Measurements from ENCODE around the gene CFAP20DC.
"Not testable (repeated sequence)": the region's sequence is repeated elsewhere in the genome, so short reads cannot be mapped to it uniquely, and the experiment has no call there.

CFAP20DC gene

GRCh38 chr3:58965865-58966264 is 84.0 kb downstream of the CFAP20DC start:
- no peak for DNase-seq

GRCh38 chr3:58963928-58964503 is 85.8 kb downstream of the CFAP20DC start:
- DNase-seq = no peak

DNA sequence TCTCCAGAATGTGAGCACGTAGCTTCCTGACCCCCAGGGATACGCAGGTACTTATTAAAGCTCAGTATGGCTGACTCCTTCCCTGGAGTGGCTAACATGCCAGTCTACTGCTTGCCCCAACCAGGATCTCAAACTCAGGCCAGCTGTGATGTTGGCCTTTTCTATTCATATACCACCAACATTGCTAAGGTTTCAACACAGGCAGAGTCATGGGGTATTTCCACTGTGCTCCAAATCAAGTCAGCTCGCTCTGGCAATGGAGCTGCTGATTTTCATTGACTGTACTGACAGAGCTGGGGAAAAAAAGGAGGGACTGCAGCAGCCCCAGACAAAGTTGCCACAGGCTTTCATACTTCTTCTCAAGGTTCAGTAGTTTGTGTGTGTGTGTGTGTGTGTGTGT is 87.0 kb downstream of the CFAP20DC start:
- DNase-seq = no peak

DNA sequence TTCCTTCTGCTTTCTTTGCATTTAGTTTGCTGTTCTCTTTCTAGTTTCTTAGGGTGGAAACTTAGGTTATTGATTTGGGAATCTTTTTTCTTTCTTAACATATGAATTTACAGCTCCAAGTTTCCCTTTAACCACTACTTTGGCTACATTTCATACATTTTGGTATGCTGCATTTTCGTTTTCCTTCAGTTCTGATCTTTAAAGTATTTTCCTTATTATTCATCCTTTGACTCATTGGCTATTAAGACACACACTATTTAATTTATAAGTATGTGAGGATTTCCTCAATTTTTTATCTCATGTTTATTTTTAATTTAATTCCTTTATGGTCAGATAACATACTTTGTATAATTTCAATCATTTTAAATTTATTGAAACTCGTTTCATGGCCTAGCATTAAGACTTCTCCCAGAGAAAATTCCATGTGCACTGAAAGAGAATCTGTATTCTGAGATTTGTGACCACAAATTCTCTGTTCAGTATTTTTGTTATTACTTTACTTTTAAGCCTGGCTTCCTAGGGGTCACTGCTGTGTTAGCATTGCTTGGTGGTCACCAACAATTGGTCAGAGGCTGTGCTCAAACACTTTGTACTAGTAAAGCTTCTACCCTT is 87.7 kb downstream of the CFAP20DC start:
- no peak for DNase-seq

GRCh38 chr3:58955308-58955707 is 94.5 kb downstream of the CFAP20DC start:
- DNase-seq = no peak

DNA sequence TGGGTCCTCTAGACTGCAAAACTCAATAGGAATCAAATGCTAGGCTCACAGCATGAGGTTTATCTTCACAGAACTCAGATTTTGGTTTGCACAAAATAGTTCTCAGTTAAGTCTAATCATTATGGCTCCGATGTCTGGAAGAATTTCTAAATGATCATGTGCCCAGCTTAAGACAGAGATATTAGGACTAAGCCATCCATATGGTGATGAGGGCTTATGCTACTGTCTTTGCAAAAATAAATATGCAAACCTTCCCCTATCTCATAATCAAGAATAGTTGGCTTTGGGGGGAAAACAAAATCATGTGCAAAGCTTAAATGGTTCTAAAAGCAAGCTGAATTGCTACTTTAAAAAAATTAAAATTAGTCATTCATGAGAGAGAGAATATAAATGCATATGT is 96.5 kb downstream of the CFAP20DC start:
- DNase-seq = no peak

DNA sequence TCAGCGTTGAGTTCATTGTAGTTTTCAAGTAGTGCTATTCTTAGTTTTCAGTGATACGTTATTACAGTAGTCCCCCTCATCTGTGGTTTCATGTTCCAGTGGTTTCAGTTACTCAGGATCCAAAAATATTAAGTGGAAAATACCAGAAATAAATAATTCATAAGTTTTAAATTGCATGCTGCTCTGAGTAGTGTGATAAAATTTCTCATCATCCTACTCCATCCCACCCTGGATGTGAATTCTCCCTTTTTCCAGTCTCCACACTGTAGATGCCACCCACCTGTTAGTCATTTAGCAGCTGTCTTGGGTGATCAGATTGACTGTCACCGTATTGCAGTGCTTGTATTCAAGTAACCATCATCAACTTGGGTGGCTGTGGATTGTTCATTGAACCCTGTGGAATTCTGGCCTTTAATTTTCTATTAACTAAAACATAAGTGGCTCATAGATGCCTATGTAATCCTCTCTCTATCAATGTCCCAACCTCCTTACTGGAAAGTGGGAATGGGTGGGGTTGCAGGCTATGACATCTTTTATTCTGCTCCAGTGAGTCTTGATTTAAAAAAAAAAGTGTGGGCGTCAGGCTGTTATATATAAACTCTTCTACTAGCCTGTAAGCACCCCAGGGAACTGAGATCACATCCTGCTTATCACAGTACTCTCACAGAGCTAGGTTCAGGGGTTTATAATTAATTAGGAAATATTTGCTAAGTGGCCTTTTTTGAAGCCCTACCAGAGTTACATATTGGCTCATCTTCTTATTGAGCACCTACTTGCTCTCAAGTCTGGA is 97.5 kb downstream of the CFAP20DC start:
- no peak for DNase-seq

DNA sequence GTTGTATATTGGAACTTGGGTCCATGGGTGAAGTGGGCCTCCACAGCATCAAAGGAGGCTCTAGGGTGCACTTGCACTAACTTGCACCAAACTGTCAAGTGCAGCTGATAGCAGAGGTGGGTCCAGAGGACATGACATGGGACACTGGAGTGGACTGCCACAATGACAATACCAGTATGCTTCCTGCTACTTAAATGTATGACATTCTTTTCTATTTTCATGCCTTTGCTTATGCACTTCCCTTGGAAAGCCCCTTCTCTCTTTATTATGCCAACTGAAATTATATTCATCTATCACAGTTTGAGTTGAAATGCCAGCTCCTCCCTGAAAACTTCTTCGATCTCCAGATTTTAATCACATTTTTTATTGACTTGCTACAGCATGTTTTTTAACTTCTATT is 101.8 kb downstream of the CFAP20DC start:
- DNase-seq = no peak

- no peak for DNase-seq
Observed at GRCh38 chr3:58946875-58947274, 103.0 kb downstream of the CFAP20DC start.

GRCh38 chr3:58938057-58938456 is 111.8 kb downstream of the CFAP20DC start:
- no peak for DNase-seq

DNA sequence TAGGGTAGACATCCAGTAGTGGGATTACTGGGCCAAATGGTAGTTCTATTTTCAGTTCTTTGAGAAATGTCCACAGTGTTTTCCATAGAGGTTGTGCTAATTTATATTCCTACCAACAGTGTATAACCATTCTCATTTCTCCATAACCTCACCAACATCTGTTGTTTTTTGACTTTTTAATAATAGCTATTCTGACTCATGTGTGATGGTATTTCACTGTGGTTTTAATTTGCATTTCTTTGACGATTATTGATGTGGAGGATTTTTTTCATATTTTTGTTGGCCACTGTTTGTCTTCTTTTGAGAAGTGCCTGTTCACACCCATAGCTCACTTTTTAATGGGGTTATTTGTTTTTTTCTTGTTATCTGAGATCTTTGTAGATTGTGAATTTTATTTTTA is 125.2 kb downstream of the CFAP20DC start:
- no peak for DNase-seq

- DNase-seq = no peak
Observed at GRCh38 chr3:58900386-58900785, 149.4 kb downstream of the CFAP20DC start.

- DNase-seq = no peak
Observed at GRCh38 chr3:58899953-58900298, 149.9 kb downstream of the CFAP20DC start.

DNA sequence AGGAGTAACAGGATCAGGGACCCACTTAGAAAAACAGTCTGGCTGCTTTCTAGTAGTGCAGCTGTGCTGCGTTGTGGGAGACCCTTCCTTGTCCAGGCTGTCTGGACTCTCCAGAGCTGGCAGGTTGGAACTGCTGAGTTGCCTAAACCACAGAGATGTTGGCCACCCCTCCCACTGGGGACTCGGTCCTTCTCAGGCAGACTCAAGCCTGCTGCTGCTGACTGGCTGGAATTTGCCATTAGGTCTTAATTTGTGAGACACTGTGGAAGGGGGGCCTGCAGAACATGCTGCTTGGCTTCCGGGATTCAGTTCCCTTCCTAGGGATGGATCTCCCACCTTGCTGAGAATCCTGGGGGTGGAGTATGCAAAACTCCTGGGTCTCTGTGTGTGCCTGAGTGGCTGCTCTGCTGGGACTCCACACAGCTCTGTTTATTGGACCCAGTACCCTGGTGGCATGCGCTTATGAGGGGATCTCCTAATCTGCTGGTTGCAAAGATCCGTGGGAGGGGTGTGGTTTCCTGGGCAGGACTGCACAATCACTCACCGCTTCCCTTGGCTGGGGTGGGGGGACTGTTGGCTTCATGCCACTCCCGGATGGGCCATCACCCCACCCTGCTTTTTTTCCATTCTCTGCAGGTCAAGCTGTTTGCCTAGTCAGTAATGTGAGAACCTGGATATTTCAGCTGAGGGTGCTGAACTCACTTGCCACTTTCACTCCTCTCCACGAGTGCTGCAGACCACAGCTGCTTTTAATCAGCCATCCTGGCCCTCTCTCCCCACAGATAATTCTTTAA is 150.5 kb downstream of the CFAP20DC start:
- DNase-seq = no peak

DNA sequence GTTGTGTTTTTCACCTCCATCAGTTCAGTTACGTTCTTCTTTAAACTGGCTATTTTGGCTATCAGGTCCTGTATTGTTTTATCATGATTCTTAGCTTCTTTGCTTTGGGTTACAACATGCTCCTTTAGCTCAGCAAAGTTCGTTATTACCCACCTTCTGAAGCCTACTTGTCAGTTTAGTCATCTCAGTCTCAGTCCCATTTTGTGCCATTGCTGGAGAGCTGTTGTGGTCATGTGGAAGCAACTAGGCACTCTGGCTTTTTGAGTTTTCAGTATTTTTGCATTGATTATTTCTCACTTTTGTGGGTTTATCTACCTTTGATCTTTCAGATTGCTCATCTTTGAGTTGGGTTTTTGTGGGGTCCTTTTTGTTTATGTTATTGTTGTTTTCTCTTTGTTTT is 151.3 kb downstream of the CFAP20DC start:
- no peak for DNase-seq

- no peak for DNase-seq
Observed at GRCh38 chr3:58897646-58898045, 152.2 kb downstream of the CFAP20DC start.

GRCh38 chr3:58895678-58896077 is 154.1 kb downstream of the CFAP20DC start:
- not testable (repeated sequence) for DNase-seq

DNA sequence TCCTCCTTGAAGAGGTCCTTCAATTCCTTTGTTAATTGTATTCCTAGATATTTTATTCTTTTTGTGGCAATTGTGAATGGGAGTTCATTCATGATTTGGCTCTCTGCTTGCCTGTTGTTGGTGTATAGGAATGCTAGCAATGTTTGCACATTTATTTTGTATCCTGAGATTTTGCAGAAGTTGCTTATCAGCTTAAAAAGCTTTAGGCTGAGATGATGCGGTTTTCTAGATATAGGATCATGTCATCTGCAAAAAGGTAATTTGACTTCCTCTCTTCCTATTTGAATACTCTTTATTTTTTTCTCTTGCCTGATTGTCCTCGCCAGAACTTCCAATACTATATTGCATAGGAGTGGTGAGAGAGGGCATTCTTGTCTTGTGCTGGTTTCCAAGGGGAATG is 157.3 kb downstream of the CFAP20DC start:
- DNase-seq = not testable (repeated sequence)

- no peak for DNase-seq
Observed at GRCh38 chr3:58888087-58888486, 161.7 kb downstream of the CFAP20DC start.

- DNase-seq = no peak
Observed at GRCh38 chr3:58884453-58884852, 165.4 kb downstream of the CFAP20DC start.

- no peak for DNase-seq
Observed at GRCh38 chr3:58880182-58880581, 169.6 kb downstream of the CFAP20DC start.

DNA sequence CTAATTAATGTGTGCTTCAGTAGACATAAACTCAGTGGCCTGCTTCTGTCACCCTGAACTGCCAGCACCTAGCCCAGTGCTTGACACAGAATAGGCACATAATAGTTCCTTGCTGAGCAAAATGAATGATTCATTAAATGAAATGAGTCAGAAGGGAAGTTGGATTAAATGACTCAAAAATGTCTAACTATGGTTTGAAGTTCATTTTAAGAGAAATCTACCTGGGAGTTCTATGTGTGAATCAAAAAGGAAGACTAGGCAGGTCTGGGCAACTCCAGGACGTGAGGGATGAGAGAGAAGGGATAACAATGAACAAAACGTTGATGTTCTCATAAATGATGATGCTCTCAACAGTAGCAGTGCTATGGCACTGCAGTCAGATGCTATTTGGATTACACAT is 175.0 kb downstream of the CFAP20DC start:
- DNase-seq = no peak
